Retinal pigment epithelial cell (primary cell): ENCODE results near the gene KRT15.

Experiments used
- DNase-seq: peaks from one replicate; pipeline ENCODE4 v3.0.0-alpha.2; 2010; ENCODE audit warnings: low read depth
- H3K4me3 ChIP-seq: 2 replicates; pipeline ENCODE4 v1.5.1; 2011; ENCODE audit warnings: mild to moderate bottlenecking, low read length, control low read depth, moderate library complexity
- TF ChIP-seq, protein P1 (sequence below): conservative IDR thresholded peaks from 2 replicates; pipeline ENCODE4 v1.5.1; 2011; ENCODE audit warnings: low read depth, low read length, control low read depth, inconsistent platforms

Gene KRT15

DNA sequence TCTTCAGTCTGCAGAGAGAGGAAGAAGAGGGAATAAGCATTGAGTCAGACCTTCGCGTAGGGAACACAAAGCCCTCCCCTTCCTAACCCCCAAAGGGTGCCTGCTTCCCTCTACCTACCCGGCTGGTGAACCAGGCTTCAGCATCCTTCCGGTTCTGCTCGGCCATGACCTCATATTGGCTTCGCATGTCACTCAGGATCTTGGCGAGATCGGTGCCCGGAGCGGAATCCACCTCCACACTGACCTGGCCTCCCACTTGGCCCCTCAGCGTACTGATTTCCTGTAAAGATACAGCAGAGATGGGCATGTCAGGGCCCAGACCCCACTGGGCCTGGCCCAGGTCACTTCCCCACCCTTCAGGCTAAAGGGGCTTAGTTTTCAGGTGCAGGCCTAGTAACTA lies 5.6 kb upstream of the KRT15 start:
- DNase-seq = no peak
- H3K4me3 ChIP-seq = no peak overlapping the region
- TF ChIP-seq, protein P1, sequence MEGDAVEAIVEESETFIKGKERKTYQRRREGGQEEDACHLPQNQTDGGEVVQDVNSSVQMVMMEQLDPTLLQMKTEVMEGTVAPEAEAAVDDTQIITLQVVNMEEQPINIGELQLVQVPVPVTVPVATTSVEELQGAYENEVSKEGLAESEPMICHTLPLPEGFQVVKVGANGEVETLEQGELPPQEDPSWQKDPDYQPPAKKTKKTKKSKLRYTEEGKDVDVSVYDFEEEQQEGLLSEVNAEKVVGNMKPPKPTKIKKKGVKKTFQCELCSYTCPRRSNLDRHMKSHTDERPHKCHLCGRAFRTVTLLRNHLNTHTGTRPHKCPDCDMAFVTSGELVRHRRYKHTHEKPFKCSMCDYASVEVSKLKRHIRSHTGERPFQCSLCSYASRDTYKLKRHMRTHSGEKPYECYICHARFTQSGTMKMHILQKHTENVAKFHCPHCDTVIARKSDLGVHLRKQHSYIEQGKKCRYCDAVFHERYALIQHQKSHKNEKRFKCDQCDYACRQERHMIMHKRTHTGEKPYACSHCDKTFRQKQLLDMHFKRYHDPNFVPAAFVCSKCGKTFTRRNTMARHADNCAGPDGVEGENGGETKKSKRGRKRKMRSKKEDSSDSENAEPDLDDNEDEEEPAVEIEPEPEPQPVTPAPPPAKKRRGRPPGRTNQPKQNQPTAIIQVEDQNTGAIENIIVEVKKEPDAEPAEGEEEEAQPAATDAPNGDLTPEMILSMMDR = no peak

DNA sequence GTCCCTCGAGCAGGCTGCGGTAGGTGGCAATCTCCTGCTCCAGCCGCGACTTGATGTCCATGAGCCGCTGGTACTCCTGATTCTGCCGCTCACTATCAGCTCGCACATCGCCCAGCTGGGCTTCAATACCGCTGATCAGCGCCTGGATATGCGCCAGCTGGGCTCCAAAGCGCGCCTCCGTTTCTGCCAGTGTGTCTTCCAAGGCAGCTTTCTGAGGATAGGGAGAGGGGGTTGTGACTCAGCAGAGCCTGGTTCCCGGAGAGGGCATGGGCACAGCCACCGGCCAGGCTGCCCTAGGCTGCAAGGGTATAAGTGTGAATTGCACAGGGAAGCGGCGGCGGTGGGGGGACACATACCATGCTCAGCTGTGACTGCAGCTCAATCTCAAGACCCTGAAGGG lies 5.1 kb upstream of the KRT15 start:
- DNase-seq = no peak
- no peak overlapping the region for H3K4me3 ChIP-seq
- TF ChIP-seq, protein P1 = no peak

DNA sequence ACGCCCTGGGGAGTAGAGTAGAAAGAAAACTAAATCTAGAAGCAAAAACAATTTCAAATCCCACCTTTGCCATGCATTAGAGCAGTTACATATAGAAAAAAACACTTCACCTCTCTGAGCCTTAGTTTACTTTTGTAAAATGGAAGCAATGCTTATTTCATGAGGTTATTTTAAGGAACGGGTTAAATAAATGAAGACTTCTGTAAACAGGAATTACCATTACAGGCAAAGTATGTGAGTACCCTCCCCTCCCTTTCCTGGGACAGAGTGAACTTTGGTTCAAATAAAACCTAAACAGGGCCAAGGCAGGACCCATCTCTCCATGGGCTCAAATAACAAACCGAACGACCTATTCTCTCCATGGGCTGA lies 4.5 kb upstream of the KRT15 start:
- no peak for DNase-seq

GRCh38 chr17:41522301-41523224 lies 3.9 kb upstream of the KRT15 start:
- H3K4me3 ChIP-seq = no peak overlapping the region
- DNase-seq = no peak
- TF ChIP-seq, protein P1 = no peak

More for the DNA sequence above, 4.5 kb upstream of the KRT15 start:
- no peak overlapping the region for H3K4me3 ChIP-seq
- TF ChIP-seq, protein P1 = no peak

GRCh38 chr17:41521574-41522261 lies 3.0 kb upstream of the KRT15 start:
- TF ChIP-seq, protein P1 = peak; percentile 13
- H3K4me3 ChIP-seq = no peak overlapping the region
- no peak for DNase-seq

DNA sequence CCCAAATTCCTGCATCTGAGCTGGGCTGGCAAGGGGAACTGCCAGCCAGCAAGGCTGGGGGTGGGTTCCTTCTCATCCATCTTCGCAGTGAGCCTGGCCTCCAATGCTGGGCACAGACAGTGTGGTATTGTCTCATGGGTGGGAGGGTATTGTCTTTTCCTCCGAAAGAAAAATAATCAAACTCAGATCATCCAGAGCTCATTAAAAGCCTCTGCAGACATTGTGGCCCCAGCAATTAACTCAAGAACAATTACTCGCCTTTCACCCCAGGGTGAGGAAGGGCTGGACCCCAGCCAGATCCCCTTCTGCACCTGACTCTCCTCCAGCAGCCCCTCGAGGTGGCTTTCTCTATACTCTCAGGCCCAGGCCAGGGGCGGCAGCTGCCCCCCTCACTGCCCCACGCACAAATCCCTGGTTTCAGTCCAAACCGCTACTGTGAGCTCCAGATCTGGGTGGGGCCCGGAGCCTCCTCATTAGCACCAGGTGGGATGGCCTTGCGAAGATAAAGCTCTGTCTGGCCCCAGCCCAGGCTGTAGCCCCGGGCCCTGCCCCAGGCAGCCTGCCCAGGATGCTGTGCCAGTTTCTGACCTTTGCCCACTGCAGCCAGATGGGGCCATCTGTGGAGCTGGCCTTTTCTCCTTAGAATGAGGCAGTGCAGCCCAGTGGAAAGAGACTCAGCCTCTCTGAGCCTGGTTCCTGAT lies 2.3 kb upstream of the KRT15 start:
- H3K4me3 ChIP-seq = no peak overlapping the region
- no peak for DNase-seq
- TF ChIP-seq, protein P1 = no peak
